ENCODE results near the gene DPH2.

DNA sequence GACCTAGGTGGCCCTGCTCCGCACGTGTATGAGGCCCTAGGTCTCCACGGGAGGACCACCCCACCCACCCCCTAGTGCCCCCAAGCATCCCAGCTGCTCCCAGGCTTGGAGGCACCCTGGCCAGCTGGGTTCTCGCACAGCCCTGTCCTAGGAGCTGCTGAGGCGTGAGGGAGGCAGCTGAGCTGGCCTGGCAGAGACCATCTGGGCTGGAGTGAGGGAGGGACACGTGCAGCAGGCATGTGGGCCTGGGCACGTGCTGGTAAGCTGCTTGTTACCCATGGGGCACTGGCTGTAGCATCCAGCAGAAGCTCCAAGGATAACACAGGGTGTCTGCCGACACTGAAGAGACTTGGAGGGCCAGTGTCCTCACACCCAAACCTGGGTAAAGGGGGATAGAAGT lies 51.3 kb downstream of the DPH2 start:
- TF ChIP-seq POLR2AphosphoS5 (IDR thresholded peaks at IDR 0.05) = no peak
- TF ChIP-seq, protein P1, sequence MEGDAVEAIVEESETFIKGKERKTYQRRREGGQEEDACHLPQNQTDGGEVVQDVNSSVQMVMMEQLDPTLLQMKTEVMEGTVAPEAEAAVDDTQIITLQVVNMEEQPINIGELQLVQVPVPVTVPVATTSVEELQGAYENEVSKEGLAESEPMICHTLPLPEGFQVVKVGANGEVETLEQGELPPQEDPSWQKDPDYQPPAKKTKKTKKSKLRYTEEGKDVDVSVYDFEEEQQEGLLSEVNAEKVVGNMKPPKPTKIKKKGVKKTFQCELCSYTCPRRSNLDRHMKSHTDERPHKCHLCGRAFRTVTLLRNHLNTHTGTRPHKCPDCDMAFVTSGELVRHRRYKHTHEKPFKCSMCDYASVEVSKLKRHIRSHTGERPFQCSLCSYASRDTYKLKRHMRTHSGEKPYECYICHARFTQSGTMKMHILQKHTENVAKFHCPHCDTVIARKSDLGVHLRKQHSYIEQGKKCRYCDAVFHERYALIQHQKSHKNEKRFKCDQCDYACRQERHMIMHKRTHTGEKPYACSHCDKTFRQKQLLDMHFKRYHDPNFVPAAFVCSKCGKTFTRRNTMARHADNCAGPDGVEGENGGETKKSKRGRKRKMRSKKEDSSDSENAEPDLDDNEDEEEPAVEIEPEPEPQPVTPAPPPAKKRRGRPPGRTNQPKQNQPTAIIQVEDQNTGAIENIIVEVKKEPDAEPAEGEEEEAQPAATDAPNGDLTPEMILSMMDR (IDR thresholded peaks at IDR 0.05) = no peak
